ENCODE data around the gene REXO5.
"Not testable (repeated sequence)": the region's sequence is repeated elsewhere in the genome, so short reads cannot be mapped to it uniquely, and the experiment has no call there.

REXO5 gene

DNA sequence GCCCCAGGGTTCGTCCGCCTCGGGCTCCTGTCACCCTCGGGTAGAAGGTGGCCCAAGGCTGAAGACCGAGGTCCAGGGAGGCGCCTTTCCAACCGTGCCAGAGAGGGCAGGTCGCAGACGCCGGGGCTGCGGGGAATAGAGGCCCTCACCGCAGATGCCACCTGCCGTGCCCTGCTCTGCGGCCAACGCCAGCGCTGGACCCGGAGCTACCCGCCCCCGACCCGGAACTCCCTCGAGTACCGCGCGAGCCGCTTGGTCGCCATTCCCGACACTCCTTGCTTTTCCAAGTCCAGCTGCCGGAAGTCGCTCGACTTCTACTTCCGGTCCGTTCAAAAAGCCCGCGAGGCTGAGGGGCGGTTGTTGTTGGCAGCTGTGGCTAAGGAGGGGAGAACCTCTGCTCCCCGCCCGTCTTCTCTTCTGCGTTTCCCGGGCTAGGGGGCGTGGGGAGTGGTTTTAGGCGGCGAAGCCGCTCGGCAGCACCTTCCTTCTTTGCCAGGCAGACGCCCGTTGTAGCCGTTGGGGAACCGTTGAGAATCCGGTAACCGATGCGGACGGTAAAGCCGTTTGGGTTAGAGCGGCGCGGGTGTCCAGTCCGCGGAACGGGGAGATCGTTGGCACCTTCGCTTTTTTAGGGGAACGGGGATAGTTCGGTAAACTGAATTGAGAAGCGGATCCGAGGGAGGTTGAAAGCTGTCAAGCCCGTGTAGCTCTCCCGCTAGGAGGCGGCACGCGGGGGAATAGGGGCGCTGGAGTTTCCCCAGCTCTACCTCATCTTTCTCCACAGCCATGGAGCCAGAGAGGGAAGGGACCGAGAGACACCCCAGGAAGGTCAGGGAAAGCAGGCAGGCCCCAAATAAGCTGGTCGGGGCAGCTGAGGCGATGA lies at the start of gene REXO5, which contains the start of gene ERI2:
TSS of gene REXO5 (plus strand) at position 360 of the 883 bp plus-strand sequence. CDS start at position 787, 427 bp downstream.
TSS of gene ERI2 (minus strand) at position 305 of the 883 bp plus-strand sequence. CDS start at position 263, 42 bp downstream.
- DNase-seq = peak; percentile 93

DNA sequence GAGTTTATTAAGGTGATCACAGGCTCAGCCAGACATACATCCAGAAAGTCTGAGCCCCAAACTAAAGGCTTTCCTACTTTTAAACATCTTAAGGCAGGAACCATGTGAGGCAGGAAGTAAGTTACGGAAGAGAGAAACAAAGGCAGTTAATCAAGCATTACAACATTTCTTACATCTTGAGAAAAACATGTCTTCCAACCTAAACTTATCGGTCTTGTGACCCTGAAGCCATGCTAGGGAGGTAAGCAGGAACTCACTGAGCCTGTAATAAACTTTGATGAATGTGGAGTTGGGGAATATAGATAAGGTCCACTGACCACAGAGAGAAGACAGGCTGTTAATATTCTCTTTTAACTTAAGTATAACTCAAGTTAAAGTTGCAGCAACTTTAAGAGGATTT lies 46.0 kb upstream of the REXO5 start:
- DNase-seq = no peak

- DNase-seq = no peak
Measured at GRCh38 chr16:20761175-20761574, 45.2 kb upstream of the REXO5 start.

DNA sequence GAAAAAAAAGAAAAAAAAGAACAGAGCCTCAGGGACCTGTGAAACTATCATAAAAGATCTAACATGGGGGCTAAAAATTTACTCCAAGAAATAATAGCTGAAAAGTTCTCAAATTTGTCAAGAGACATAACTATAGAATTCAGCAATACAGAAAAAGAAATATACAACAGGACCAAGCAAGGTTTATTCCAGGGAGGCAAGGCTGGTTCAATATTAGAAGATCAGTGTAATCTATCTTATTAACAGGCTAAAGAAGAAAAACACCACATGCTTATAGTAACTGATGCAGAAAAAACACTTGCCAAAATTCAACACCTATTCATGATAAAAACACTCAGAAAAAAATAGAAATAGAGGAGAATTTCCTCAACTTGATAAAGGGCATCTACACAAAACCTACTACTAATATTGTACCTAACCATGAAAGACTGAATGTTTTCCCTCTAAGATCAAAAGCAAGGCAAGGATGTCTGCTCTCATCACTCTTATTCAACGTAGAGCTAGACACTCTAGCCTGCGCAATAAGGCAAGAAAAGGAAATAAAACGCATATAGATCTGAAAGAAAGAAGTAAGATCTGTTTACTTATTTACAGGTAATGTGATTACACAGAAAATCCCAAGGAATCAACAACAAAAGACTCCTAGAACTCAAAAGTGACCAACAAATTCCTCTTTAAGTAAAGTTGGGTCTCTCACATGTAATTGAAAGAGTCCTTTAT lies 43.8 kb upstream of the REXO5 start:
- DNase-seq = no peak

GRCh38 chr16:20763461-20764232 lies 42.7 kb upstream of the REXO5 start, which contains the start of gene ACSM3:
ACSM3 (plus strand) TSS chr16:20764014; CDS start chr16:20770035, 6,021 bp downstream.
- DNase-seq = peak; percentile 95

DNA sequence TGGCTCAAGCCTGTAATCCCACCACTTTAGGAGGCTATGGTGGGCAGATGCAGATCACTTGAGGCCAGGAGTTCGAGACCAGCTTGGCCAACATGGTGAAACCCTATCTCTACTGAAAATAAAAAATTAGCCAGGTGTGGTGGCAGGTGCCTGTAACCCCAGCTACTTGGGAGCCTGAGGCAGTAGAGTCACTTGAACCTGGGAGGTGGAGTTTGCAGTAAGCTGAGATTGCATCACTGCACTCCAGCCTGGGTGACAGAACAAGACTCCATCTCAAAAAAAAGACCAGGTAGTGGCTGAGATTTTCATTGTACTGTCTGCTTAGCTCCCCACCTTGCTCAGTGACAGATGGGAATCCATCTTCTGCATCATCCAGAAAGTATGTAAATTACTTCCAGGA lies 41.9 kb upstream of the REXO5 start:
- DNase-seq = not testable (repeated sequence)

GRCh38 chr16:20765732-20766131 lies 40.6 kb upstream of the REXO5 start:
- DNase-seq = no peak

GRCh38 chr16:20766294-20766693 lies 40.0 kb upstream of the REXO5 start:
- no peak for DNase-seq

DNA sequence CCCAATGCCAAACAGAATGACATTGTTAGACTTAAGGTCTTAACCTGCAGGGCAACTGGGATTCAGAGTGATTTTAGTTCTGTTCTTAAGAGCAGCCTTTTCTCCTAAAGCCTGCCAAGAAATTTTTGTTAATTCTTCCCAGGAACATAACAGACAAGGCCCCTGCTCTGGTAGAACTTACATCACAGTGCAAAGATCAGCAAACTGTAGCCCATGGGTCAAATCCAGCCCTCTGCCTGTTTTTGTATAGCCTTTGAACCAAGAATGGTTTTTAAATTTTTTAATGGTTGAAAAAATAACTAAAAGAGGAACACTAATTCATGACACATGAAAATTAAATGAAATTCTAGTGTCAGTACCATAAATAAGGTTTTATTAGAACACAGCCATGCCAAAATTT lies 38.8 kb upstream of the REXO5 start:
- DNase-seq = no peak

DNA sequence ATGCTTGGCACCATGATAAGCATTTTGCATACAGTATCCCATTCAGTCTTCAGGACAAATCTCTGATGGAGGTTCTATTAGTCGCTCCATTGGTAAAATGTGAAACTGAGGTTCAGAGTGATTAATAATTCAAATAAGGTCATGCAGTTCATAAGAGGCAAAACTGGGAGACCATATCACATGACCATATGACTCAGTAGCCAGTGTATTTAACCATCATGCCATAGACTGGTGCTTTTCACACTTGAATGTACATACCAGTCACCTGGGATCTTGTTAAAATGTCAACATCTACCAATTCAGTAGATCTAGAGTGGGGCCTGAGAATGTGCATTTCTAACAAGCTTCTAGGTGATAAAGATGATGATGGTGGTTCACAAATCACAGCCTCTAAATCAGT lies 38.2 kb upstream of the REXO5 start:
- no peak for DNase-seq

- DNase-seq = no peak
Measured at GRCh38 chr16:20768818-20769217, 37.5 kb upstream of the REXO5 start.

GRCh38 chr16:20773679-20774078 lies 32.6 kb upstream of the REXO5 start:
- DNase-seq = no peak

GRCh38 chr16:20774703-20775362 lies 31.5 kb upstream of the REXO5 start:
- peak; percentile 47 for DNase-seq

- DNase-seq = peak; percentile 68
Measured at GRCh38 chr16:20781697-20782096, 24.6 kb upstream of the REXO5 start.

DNA sequence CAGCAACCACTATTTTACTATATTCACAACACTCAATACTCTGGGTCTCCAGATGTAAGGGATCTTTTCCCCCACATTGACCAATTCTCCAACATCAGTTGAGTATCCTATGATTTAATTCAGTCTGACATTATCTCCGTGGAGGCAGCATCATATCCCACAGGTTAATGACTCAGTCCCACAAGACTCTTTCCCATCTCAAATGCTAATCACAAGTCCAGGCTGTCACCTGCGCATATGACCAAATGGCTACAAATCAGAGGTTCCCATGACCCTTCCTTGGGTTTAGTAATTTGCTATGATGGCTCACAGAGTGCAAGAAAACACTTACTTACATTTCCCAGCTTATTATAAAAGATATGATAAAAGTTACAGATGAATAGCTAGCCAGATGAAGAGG lies 23.9 kb upstream of the REXO5 start:
- DNase-seq = no peak

- no peak for DNase-seq
Measured at GRCh38 chr16:20784204-20784603, 22.1 kb upstream of the REXO5 start.

GRCh38 chr16:20789130-20789529 lies 17.2 kb upstream of the REXO5 start:
- DNase-seq = no peak

- DNase-seq = no peak
Measured at GRCh38 chr16:20791923-20792612, 14.3 kb upstream of the REXO5 start.

DNA sequence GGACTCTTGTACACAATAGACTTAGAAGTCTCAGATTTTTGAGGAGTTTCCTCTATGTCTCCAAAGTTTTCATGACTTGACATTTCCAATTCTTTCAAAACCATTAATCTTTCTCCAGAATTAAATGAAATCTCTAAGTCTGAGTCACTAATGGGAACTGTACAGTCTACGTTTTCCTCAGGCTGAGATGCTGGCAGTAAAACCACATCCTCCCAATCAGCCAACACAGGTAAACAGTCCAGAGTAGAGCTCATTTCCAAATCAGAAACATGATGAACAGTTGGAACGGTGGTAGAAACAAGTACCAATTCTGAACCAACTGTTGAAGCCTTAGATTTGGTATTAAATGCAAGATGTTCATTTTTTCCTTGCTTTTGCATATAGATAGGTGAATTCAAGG lies 8.0 kb upstream of the REXO5 start:
- DNase-seq = no peak

DNA sequence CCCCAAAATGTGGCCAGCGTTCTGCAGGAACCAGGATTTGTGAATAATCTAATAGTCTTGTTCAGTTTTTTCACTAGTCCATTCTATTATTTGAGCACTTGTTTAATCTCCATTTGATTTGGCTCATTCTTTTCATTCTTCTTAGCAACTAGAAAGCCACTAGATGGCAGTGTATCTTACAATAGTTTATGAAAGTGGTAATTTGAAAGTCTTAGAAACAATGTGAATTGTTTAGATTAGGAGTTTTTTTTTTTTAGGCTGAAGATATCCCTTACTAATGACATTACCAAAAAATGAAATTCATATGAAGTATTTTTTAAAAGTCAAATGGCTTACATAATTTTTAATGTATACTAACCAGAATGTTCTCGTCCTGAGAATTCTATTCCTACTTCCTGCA lies 6.7 kb upstream of the REXO5 start:
- DNase-seq = peak; percentile 4

GRCh38 chr16:20801278-20801677 lies 5.0 kb upstream of the REXO5 start:
- no peak for DNase-seq

- no peak for DNase-seq
Measured at GRCh38 chr16:20803192-20803560, 3.2 kb upstream of the REXO5 start.

Data from MV-4-11 (cell line).